Keratinocyte (primary cell): Measurements from ENCODE around the gene ANGEL1.

Source experiments
- EZH2 ChIP-seq: IDR thresholded peaks from one replicate; pipeline ENCODE4 v1.6.1; 2012; ENCODE audit warnings: inconsistent platforms, mild to moderate bottlenecking, low read length, moderate library complexity
- TF ChIP-seq, protein P1 (sequence below), 3 experiments: IDR thresholded peaks in 1 of 3; conservative IDR thresholded peaks in 1 of 3; optimal IDR thresholded peaks in 1 of 3; 2 replicates in 2 of 3; 3 replicates in 1 of 3; pipeline versions ENCODE3 to v1.5.1; 2011; ENCODE audit warnings: low read length in 3 of 3, mild to moderate bottlenecking in 3 of 3, moderate library complexity in 2 of 3, control low read depth in 1 of 3, inconsistent platforms in 1 of 3; ENCODE audit not compliant: insufficient read depth in 2 of 3; ENCODE audit errors: extremely low read depth in 1 of 3

DNA sequence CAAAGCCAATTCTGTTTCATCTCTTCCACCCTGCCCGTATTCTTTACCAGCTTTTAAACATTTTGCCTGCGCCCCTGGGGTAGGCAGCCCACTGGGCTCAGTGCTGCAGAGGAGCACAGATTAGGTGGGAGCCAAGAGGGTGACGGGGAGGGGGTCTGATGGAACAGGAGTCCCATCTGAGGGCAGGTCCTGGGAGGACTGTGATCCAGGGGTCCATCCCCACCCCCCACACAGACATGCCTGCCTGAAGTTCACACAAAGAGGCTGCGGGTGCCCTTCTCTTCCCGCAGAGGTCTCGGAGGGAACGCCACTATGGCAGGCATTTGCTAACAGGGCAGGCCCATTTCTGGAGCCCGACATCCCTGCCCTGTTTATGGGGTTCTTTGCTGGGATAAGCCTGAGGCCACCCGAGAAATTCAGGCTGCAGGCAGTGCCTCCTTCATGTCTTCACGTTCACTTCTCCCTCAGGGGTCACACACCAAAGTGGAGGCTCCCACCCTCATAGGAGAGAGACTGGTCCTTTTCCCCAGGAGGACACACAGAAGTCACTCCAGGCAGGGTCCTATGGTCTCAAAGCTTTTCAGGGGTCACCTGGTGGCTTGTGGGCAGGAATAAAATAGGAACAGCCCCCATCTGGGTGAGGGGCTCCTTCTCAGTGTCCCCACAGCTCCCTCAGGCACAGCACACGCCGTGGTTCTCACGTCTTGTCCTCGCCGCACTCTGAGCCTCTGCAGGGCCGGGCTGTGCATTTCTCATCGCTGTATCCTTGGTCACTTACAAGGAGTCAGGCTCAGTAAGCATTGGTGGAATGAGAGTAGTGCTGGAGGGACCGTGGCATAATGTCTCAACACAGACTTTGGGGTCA, 38.5 kb downstream of the ANGEL1 start:
- TF ChIP-seq, protein P1, sequence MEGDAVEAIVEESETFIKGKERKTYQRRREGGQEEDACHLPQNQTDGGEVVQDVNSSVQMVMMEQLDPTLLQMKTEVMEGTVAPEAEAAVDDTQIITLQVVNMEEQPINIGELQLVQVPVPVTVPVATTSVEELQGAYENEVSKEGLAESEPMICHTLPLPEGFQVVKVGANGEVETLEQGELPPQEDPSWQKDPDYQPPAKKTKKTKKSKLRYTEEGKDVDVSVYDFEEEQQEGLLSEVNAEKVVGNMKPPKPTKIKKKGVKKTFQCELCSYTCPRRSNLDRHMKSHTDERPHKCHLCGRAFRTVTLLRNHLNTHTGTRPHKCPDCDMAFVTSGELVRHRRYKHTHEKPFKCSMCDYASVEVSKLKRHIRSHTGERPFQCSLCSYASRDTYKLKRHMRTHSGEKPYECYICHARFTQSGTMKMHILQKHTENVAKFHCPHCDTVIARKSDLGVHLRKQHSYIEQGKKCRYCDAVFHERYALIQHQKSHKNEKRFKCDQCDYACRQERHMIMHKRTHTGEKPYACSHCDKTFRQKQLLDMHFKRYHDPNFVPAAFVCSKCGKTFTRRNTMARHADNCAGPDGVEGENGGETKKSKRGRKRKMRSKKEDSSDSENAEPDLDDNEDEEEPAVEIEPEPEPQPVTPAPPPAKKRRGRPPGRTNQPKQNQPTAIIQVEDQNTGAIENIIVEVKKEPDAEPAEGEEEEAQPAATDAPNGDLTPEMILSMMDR (optimal IDR thresholded peaks at IDR 0.05 in 1 of 3, IDR thresholded peaks at IDR 0.05 in 1 of 3, conservative IDR thresholded peaks at IDR 0.05 in 1 of 3; ENCODE audit: extremely low read depth in 1 of 3, insufficient read depth in 2 of 3, low read length in 3 of 3): no peak
- TF ChIP-seq EZH2: no peak
